ENCODE data around the gene HIF1A. TPM values are rescaled to one million over a fixed set of nuclear protein-coding genes. Genes with fewer than 3 reads are reported as not detected.

The HIF1A gene
- total and polyA plus RNA-seq, 2 donors from 2014 or later = 57.8 to 358 TPM

DNA sequence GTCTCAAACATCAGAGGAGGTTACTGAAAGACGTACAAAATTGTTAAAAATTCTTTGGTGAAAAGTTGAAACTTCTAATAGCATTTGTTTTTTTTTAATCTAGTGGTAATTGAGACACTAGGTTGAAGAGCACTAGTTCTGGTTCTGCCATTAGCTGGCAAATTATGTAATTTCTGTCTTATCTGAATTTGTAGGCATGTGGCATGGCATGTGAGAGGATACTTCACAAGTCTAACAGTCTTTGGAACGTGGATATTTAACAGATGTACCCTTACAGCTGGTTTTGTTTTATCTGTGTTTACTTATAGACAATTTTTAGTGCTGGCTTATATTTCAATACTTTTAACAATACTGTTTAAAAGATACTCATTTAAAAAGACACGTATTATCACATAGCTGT is 72.9 kb downstream of the HIF1A start:
- TF ChIP-seq CTCF (IDR thresholded peaks at IDR 0.05; ENCODE audit: borderline replicate concordance, extremely low read depth, insufficient read depth) = no peak
- no peak overlapping the region for H3K27ac ChIP-seq (ENCODE audit: low read depth in 2 of 2, low read length in 2 of 2)
- no peak for DNase-seq
- no peak overlapping the region for H3K9ac ChIP-seq (ENCODE audit: low read length in 3 of 3)
- intact Hi-C loops (cut with DNase I) = no loop called here
- H3K4me1 ChIP-seq (ENCODE audit: control insufficient read depth in 2 of 3, insufficient read depth in 2 of 3, low read depth in 1 of 3, low read length in 3 of 3) = no peaks in the 10 kb centered on the region
- H3K9me3 ChIP-seq (ENCODE audit: control insufficient read depth in 2 of 3, insufficient read depth in 1 of 3, low read length in 3 of 3) = no peaks in the 10 kb centered on the region
- no peaks in the 10 kb centered on the region for H3K27me3 ChIP-seq (ENCODE audit: control insufficient read depth, insufficient read depth, low read length)
- no peak overlapping the region for H3K4me3 ChIP-seq (ENCODE audit: low read length in 3 of 3)
- H3K36me3 ChIP-seq (ENCODE audit: control insufficient read depth in 2 of 3, insufficient read depth in 3 of 3, low read length in 3 of 3) = peaks cover 5 to 12% (median 7%) of the 10 kb centered on the region in 3 donors
- no peak for FAIRE-seq

GRCh38 chr14:61769893-61770292 is 74.6 kb downstream of the HIF1A start:
- no peak overlapping the region for H3K27ac ChIP-seq (ENCODE audit: low read depth in 2 of 2, low read length in 2 of 2)
- no peaks in the 10 kb centered on the region for H3K27me3 ChIP-seq (ENCODE audit: control insufficient read depth, insufficient read depth, low read length)
- no peaks in the 10 kb centered on the region for H3K4me1 ChIP-seq (ENCODE audit: control insufficient read depth in 2 of 3, insufficient read depth in 2 of 3, low read depth in 1 of 3, low read length in 3 of 3)
- no peak for TF ChIP-seq CTCF (IDR thresholded peaks at IDR 0.05; ENCODE audit: borderline replicate concordance, extremely low read depth, insufficient read depth)
- FAIRE-seq (no peak), DNase-seq (no peak)
- H3K36me3 ChIP-seq (ENCODE audit: control insufficient read depth in 2 of 3, insufficient read depth in 3 of 3, low read length in 3 of 3) = peaks cover 5 to 20% (median 7%) of the 10 kb centered on the region in 3 donors
- no peaks in the 10 kb centered on the region for H3K9me3 ChIP-seq (ENCODE audit: control insufficient read depth in 2 of 3, insufficient read depth in 1 of 3, low read length in 3 of 3)
- no peak overlapping the region for H3K9ac ChIP-seq (ENCODE audit: low read length in 3 of 3)
- no peak overlapping the region for H3K4me3 ChIP-seq (ENCODE audit: low read length in 3 of 3)
- intact Hi-C loops (cut with DNase I) = no loop called here

GRCh38 chr14:61774861-61775260 is 79.5 kb downstream of the HIF1A start:
- peaks cover 4 to 45% (median 11%) of the 10 kb centered on the region in 3 donors for H3K36me3 ChIP-seq (ENCODE audit: control insufficient read depth in 2 of 3, insufficient read depth in 3 of 3, low read length in 3 of 3)
- no peak overlapping the region for H3K9ac ChIP-seq (ENCODE audit: low read length in 3 of 3)
- no peak overlapping the region for H3K4me3 ChIP-seq (ENCODE audit: low read length in 3 of 3)
- no peak overlapping the region for H3K27ac ChIP-seq (ENCODE audit: low read depth in 2 of 2, low read length in 2 of 2)
- no peaks in the 10 kb centered on the region for H3K9me3 ChIP-seq (ENCODE audit: control insufficient read depth in 2 of 3, insufficient read depth in 1 of 3, low read length in 3 of 3)
- FAIRE-seq (no peak), DNase-seq (no peak)
- H3K4me1 ChIP-seq (ENCODE audit: control insufficient read depth in 2 of 3, insufficient read depth in 2 of 3, low read depth in 1 of 3, low read length in 3 of 3) = no peaks in the 10 kb centered on the region
- intact Hi-C loops (cut with DNase I) = no loop called here
- no peaks in the 10 kb centered on the region for H3K27me3 ChIP-seq (ENCODE audit: control insufficient read depth, insufficient read depth, low read length)
- no peak for TF ChIP-seq CTCF (IDR thresholded peaks at IDR 0.05; ENCODE audit: borderline replicate concordance, extremely low read depth, insufficient read depth)

DNA sequence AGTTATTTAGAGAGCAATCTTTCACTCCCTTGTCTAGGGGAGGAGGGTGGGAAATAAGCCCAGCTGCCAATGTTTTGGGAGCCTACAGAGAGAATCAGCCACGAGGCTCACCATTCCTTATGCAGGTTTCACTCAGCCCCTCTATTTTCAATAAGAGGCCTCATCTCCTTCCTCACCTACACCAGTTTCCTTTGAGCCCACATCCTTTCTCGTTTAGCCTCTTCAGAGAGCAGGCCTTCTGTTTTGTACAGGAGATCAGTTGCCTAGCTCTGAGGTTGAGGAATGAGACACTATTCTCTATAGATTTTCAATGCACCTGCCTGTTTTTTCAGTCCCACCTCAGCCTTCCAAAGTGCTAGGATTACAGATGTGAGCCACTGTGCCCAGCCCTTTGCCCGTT is 84.8 kb downstream of the HIF1A start:
- Histone ChIP-seq H3K9ac (ENCODE audit: low read length in 3 of 3) (no peak overlapping the region), H3K27me3 (ENCODE audit: control insufficient read depth, insufficient read depth, low read length) (no peaks in the 10 kb centered on the region), H3K36me3 (ENCODE audit: control insufficient read depth in 2 of 3, insufficient read depth in 3 of 3, low read length in 3 of 3) (peaks cover 5 to 48% (median 15%) of the 10 kb centered on the region in 3 donors), H3K27ac (ENCODE audit: low read depth in 2 of 2, low read length in 2 of 2) (no peak overlapping the region), H3K9me3 (ENCODE audit: control insufficient read depth in 2 of 3, insufficient read depth in 1 of 3, low read length in 3 of 3) (no peaks in the 10 kb centered on the region), H3K4me1 (ENCODE audit: control insufficient read depth in 2 of 3, insufficient read depth in 2 of 3, low read depth in 1 of 3, low read length in 3 of 3) (no peaks in the 10 kb centered on the region), H3K4me3 (ENCODE audit: low read length in 3 of 3) (no peak overlapping the region)
- intact Hi-C loops (cut with DNase I) = no loop called here
- DNase-seq (no peak), FAIRE-seq (no peak)
- TF ChIP-seq CTCF (IDR thresholded peaks at IDR 0.05; ENCODE audit: borderline replicate concordance, extremely low read depth, insufficient read depth) = no peak

Measured in kidney (tissue), 14 donors.